DOHH2 (cell line): ENCODE data around the gene AUH.

ENCODE experiments used
- EZH2phosphoT487 ChIP-seq: fragments of 200-600 bp; sonication (generic); IDR thresholded peaks from 2 replicates; pipeline ENCODE4 v1.6.1; 2017; ENCODE audit warnings: borderline replicate concordance, mild to moderate bottlenecking, antibody characterized with exemption, low read length, moderate library complexity, mixed read lengths
- TF ChIP-seq, protein P1 (sequence below): fragments of 200-600 bp; sonication (generic); IDR thresholded peaks from one replicate; pipeline ENCODE4 v1.5.1; 2014; ENCODE audit warnings: antibody characterized with exemption, mild to moderate bottlenecking, low read depth, low read length; ENCODE audit not compliant: poor library complexity, severe bottlenecking

DNA sequence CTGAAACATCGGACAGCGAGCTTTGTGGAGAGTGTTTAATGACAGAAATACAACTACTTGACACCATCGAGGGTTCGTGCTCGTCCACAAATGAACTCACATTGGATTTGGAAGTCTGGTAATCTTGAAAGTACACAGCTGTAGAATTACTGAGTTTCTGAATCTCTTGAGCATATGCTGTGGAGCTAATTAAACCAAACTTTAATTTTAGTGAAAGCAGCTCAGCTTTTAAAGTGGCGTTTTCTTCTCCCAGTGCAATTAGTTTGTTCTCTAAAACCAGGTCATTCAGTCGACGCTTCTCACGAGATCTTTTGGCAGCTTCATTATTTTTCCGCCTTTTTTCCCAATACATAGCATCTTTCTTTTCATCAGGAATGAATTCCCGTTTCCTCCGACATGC, 48.4 kb upstream of the AUH start:
- TF ChIP-seq, protein P1, sequence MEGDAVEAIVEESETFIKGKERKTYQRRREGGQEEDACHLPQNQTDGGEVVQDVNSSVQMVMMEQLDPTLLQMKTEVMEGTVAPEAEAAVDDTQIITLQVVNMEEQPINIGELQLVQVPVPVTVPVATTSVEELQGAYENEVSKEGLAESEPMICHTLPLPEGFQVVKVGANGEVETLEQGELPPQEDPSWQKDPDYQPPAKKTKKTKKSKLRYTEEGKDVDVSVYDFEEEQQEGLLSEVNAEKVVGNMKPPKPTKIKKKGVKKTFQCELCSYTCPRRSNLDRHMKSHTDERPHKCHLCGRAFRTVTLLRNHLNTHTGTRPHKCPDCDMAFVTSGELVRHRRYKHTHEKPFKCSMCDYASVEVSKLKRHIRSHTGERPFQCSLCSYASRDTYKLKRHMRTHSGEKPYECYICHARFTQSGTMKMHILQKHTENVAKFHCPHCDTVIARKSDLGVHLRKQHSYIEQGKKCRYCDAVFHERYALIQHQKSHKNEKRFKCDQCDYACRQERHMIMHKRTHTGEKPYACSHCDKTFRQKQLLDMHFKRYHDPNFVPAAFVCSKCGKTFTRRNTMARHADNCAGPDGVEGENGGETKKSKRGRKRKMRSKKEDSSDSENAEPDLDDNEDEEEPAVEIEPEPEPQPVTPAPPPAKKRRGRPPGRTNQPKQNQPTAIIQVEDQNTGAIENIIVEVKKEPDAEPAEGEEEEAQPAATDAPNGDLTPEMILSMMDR: no peak
- no peak for TF ChIP-seq EZH2phosphoT487
